GM12878 (cell line): ENCODE data around the gene C1orf232. TPM values are rescaled to one million over a fixed set of nuclear protein-coding genes. Genes with fewer than 3 reads are reported as not detected.

Experiments
- CREB1 ChIP-seq: IDR thresholded peaks from 2 replicates; pipeline ENCODE4 v1.6.1; 2012; ENCODE audit warnings: low read depth, mild to moderate bottlenecking, inconsistent platforms
- MEF2A ChIP-seq: IDR thresholded peaks from 2 replicates; pipeline ENCODE4 v1.6.1; 2011; ENCODE audit warnings: low read depth, mild to moderate bottlenecking, low read length, moderate library complexity; ENCODE audit not compliant: insufficient read depth
- REST ChIP-seq: IDR thresholded peaks from 2 replicates; pipeline ENCODE4 v1.6.1; 2012; ENCODE audit warnings: mild to moderate bottlenecking, low read depth, low read length
- SIN3A ChIP-seq: IDR thresholded peaks from 2 replicates; pipeline ENCODE4 v1.6.1; 2012; ENCODE audit warnings: low read depth, low read length, improper control_type of control experiment
- TAF1 ChIP-seq: IDR thresholded peaks from 2 replicates; pipeline ENCODE4 v1.6.1; 2011; ENCODE audit warnings: mild to moderate bottlenecking, low read depth, low read length, borderline replicate concordance
- polyA plus RNA-seq, 11 experiments: library from polyadenylated mRNA; depleted of rRNA in 4 of 11; unstranded in 6 of 11; stranded (reverse) in 5 of 11; fragments of >200 nt; fragmentation: Nextera tagmentation in 4 of 11; fragmentation: Illumina TruSeq in 1 of 11; extraction: Ambion mirVana in 4 of 11; extraction: Trizol in 1 of 11; gene quantifications; 1 replicate in 1 of 11; 2 replicates in 10 of 11; pipeline versions ENCODE4 v1.2.1 to v1.2.3, GENCODE V29; 2011 to 2016; ENCODE audit warnings: inconsistent platforms in 2 of 11, missing spikeins in 2 of 11, low read depth in 1 of 11
- total RNA-seq, 4 experiments: library from RNA; depleted of rRNA in 3 of 4; stranded (reverse); fragments of >200 nt in 3 of 4; fragmentation: Illumina TruSeq in 1 of 4; extraction: Trizol in 1 of 4; gene quantifications; 2 replicates each; pipeline versions ENCODE4 v1.2.1 to v1.2.3, GENCODE V29; 2013 to 2021
- TF ChIP-seq, protein P1 (sequence below): fragments of 150-350 bp; IDR thresholded peaks from 2 replicates; pipeline ENCODE4 v1.6.1; 2016; ENCODE audit warnings: low read depth, low read length

Gene C1orf232
- total and polyA plus RNA-seq, 10 of the 15 experiments (the other 5 are each of a cell fraction or from before 2014, with no cell fraction given) = not detected

DNA sequence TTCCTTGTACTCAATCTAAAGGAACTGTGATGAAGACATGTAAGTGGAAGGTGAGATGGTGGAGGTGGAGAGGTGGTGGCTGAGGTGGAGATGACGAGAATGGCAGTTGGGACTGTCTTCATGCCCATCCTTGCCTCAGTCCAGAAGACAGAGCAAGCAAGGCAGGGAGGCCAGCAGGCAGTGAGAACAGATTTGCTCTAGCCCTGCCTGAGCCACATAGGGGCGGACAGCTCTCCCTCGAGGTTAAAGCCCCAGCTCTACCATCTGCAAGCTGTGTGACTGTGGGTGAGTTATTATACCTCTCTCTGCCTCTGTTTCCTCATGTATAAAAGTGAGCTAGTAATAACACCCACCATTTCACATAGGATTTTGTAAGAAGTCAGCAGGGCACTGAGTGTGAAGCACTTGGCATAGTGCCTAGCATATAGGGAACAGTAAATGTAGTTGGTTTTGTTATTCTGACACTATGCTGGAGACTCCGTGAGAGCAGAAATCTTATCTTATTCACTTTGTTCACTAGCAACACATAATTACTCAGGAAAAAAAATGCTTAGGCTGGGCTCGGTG is 14.7 kb downstream of the C1orf232 start (continued):
- TF ChIP-seq, protein P1, sequence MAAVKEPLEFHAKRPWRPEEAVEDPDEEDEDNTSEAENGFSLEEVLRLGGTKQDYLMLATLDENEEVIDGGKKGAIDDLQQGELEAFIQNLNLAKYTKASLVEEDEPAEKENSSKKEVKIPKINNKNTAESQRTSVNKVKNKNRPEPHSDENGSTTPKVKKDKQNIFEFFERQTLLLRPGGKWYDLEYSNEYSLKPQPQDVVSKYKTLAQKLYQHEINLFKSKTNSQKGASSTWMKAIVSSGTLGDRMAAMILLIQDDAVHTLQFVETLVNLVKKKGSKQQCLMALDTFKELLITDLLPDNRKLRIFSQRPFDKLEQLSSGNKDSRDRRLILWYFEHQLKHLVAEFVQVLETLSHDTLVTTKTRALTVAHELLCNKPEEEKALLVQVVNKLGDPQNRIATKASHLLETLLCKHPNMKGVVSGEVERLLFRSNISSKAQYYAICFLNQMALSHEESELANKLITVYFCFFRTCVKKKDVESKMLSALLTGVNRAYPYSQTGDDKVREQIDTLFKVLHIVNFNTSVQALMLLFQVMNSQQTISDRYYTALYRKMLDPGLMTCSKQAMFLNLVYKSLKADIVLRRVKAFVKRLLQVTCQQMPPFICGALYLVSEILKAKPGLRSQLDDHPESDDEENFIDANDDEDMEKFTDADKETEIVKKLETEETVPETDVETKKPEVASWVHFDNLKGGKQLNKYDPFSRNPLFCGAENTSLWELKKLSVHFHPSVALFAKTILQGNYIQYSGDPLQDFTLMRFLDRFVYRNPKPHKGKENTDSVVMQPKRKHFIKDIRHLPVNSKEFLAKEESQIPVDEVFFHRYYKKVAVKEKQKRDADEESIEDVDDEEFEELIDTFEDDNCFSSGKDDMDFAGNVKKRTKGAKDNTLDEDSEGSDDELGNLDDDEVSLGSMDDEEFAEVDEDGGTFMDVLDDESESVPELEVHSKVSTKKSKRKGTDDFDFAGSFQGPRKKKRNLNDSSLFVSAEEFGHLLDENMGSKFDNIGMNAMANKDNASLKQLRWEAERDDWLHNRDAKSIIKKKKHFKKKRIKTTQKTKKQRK = no peak
- TF ChIP-seq REST = no peak
- no peak for TF ChIP-seq MEF2A
- TF ChIP-seq SIN3A = no peak
- no peak for TF ChIP-seq TAF1
- TF ChIP-seq CREB1 = no peak
